Glomerular endothelial cell (primary cell): ENCODE results near the gene CAPN7. TPM values are rescaled to one million over a fixed set of nuclear protein-coding genes. Genes with fewer than 3 reads are reported as not detected.

Experiments used
- DNase-seq: peaks from one replicate; pipeline ENCODE4 v3.0.0-alpha.2; 2011; ENCODE audit warnings: low read depth, low spot score; ENCODE audit errors: extremely low read depth
- total RNA-seq: library from RNA; depleted of rRNA; stranded (reverse); fragments of >200 nt; gene quantifications from 2 replicates; pipeline ENCODE4 v1.2.3, GENCODE V29; 2015

Gene CAPN7
- total RNA-seq, 1 donor from 2014 or later: 28.4 TPM

DNA sequence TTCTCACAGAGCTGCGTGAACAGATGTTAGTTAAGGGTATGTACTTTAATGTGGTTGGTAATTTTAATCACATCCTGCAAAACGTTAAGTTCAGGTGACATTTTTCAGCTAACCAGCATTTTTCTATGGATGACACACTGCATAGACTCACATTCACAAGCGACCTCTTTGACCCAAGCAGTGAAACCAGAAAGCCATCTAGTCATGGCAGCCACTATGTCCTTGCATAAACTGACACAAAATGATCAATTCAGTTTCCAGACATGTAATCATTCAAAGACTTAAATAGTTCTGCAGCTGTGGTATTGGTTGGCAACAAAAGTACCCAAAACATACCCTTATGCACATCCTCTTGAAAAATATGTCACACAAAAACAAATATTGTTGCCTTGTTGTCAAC, 7.4 kb upstream of the CAPN7 start:
- DNase-seq: no peak

DNA sequence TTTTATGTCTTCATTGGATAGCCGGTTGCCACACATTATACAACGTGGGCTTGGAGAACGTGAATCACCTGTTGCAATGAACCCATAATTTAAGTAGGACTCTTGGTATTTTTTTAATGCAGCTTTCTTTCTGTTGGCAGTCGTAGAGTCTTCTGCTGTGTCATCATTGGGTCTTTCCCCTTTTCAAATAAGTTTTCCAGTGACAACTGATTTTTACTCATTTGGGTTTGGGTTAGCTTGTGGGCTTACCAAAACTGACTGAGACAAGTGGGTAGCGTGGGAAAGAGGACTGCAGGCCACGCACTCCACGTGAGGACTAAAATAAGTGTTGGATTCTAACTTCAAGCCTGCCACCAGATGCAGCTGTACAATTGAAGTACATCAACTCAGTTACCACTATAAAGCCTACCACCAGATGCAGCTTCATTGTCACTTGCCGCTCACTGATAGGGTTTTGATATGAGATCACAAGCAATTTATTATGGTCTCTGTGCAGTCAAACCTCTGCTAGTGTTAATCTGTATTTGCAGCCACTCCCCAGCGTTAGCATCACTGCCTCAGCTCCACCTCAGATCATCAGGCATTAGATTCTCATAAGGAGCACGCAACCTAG, 6.4 kb upstream of the CAPN7 start:
- DNase-seq: no peak

GRCh38 chr3:15204005-15204404, 2.0 kb upstream of the CAPN7 start:
- DNase-seq: no peak

DNA sequence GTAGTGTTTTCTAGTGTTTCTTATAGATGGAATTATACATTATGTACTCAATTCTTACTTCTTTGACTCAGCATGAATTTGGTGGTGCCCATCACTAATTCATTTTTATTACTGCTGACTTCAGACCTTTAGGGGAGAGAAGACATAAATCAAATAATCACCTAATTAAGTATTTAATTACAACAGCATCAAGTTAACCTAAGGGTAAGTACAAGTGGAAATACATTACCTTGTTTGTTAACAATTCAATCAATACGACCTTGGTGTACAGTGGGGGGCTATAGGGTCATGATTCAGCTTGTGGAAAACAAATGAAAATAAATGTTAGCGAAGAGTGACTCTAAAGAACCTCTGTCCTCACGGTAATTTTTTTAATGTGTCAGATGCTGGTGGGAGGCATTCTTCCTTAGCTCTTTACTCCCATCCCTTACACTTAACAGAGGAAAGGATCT, 538 bp upstream of the CAPN7 start:
- DNase-seq: no peak

DNA sequence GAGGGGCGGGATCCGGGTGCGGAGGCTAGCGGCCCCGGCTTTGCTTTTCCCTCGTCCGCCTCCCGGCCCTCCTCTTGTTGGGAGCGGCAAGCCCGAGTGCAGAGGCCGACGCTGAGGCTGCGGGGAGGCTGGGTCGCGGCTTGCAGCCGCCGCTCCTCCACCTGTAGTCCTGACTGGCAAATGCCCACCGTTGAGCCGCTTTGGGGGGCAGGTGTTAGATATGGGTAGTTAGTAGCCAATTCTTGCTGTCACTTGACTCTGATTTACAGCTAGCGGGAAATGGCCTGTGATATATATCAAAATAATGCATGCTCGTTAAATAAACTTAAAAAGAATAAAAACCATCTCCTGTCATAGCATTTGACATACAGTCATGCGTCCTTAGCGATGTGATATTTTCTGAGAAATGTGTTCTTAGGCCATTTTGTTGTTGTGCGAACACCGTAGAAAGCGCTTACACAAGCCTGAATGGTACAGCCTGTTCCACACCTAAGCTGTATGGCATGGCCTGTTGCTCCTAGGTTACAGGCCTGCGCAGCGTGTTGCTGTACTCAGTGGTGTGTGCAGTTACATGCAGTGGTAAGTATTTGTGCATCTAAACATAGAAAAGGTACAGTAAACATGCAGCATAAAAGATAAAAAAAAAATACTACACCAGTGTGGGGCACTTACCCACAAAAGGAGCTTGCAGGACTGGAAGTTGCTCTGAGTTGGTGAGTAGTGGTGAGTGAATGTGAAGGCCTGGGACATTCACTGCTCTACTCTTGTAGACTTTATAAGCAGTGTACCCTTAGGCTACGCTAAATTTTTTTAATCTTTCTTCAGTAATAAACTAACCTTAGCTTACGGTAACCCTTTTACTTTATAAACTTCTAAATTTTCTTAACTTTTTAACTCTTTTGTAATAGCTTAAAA, 873 bp downstream of the CAPN7 start:
- DNase-seq: no peak

DNA sequence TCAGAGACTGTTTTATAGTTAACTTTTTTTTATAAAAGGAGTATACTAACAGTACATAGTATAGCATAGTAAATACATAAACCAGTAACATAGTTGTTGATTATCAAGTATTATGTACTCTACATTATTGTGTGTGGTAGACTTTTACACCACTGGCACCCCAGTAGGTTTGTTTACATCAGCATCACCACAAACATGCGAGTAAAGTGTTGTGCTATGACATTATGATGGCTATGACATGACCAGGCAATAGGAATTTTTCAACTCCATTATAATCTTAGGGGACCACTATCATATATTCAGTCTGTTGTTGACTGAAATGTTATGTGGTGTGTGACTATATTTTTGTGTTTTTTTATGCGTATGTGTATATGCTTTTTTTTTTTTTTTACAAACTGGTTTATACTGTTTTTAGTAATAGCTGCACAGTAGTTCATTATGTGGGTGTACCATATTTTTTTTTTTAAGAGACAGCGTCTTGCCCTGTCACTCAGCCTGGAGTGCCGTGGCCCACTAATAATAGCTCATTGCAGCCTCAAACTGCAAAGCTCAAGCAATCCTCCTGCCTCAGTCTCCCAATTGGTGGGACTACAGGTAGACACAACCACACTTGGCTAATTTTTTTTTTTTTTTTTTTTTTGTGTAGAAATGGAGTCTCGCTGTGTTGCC, 1.9 kb downstream of the CAPN7 start:
- DNase-seq: no peak

DNA sequence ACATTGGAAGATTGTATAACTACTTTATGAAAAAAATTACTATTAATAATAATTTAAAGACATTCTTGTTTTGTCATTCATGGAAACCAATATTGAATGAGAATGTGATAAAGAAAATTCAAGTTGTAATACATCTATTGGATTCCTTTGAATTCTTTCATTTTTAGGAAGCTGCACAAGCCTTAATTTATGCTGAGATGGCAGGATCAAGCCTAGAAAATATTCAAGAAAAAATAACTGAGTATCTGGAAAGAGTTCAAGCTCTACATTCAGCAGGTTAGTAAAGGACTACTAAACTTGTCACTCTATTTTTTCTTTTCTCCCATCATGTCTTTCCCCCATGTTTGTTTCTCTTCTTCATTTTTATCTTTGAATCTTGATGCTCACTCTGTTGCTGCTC, 5.9 kb downstream of the CAPN7 start:
- DNase-seq: no peak

GRCh38 chr3:15214758-15215157, 8.7 kb downstream of the CAPN7 start:
- DNase-seq: no peak

GRCh38 chr3:15215996-15216395, 9.9 kb downstream of the CAPN7 start:
- no peak for DNase-seq

DNA sequence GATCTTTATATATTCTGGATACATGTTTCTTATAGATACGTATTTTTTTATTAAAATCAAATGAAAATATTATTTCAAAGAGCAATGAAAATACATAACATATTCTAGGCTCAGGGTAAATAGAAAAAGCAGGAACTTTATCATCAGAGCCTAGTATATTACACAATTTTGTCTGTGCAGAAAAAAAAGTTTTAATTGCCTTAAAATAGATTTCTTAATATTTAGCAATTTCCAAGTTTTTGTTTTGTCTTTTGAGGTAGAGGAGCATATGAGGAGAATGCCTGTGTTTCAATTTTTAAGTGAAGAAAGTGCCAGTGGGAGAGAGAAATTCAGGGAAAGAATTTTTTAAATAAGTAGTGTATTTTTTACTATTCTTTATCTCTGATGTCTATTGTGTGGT, 10.5 kb downstream of the CAPN7 start:
- no peak for DNase-seq

GRCh38 chr3:15217011-15217671, 11.1 kb downstream of the CAPN7 start:
- DNase-seq: no peak

- no peak for DNase-seq
Measured at GRCh38 chr3:15217841-15218267, 11.8 kb downstream of the CAPN7 start.

- DNase-seq: no peak
Measured at GRCh38 chr3:15218689-15219088, 12.6 kb downstream of the CAPN7 start.

DNA sequence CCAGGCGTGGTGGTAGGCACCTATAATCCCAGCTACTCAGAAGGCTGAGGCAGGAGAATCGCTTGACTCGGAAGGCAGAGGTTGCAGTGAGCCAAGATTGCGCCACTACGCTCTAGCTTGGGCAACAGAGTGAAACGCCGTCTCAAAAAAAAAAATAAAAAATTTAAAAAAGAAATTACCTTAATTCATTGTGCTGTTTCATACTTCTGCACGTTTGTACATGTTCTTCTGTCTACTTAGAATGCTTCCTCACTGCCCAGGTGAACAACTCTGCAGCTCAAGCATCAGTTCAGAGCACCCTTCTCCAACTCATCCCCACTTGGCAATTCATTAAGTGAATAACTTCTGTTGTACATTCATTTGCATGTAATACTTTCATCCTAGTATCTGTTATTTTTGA, 14.0 kb downstream of the CAPN7 start:
- no peak for DNase-seq

GRCh38 chr3:15220661-15221060, 14.6 kb downstream of the CAPN7 start:
- no peak for DNase-seq

DNA sequence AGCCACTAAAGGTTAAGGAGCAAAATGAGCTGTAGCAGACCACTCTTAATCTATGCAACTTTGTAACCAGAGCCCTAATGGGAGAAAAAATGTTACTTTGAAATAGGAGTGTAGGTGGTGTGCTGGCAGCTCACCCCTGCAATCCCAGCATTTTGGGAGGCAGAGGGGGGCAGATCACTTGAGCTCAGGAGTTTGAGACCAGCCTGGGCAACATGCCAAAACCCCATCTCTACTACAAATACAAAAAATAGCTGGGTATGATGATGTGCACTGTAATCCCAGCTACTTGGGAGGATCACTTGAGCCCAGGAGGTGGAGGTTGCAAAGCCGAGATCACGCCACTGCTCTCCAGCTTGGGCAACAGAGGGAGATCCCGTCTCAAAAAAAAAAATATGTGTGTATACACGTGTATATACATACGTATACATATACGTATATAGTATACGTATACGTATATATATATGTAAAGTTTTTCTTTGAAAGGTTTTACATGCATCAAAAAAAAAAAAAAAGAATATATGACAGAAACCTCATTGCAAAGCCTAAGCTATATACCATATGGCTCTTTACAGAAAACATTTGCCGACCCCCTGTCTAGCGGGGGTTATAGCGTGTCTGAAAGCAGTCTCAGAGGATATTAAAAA, 15.7 kb downstream of the CAPN7 start:
- DNase-seq: no peak

GRCh38 chr3:15223685-15224572, 17.9 kb downstream of the CAPN7 start:
- DNase-seq: no peak

GRCh38 chr3:15228147-15228546, 22.1 kb downstream of the CAPN7 start:
- DNase-seq: no peak

GRCh38 chr3:15229262-15229661, 23.2 kb downstream of the CAPN7 start:
- DNase-seq: no peak

DNA sequence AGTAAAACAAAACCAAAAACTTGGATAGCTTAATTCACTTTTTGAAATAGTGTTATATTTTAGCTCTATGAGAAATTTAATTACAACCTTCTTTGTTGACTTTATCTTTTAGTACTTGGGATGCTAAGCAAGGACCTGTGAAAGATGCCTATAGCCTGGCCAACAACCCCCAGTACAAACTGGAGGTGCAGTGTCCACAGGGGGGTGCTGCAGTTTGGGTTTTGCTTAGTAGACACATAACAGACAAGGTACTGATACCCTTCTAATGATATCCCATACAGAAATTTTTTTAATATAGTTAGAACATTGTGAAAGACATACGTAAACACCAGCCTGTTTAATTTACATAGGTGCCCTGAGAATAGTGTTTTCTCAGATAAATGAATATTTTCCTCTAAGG, 35.3 kb downstream of the CAPN7 start:
- no peak for DNase-seq
